HG03103 (cell line): ENCODE results near the gene BCR.
"Not testable (repeated sequence)": the region's sequence is repeated elsewhere in the genome, so short reads cannot be mapped to it uniquely, and the experiment has no call there.

Source experiments
- ATAC-seq: cut with Tn5 transposase; IDR thresholded peaks from one replicate; pipeline ENCODE4 v1.9.1; 2021; ENCODE audit warnings: low read depth; ENCODE audit not compliant: unreplicated experiment

The BCR gene

GRCh38 chr22:23353696-23354095 lies 173.4 kb downstream of the BCR start:
- ATAC-seq = no peak

GRCh38 chr22:23356094-23356493 lies 175.8 kb downstream of the BCR start:
- no peak for ATAC-seq

GRCh38 chr22:23357053-23357452 lies 176.7 kb downstream of the BCR start:
- no peak for ATAC-seq

GRCh38 chr22:23359583-23360123 lies 179.3 kb downstream of the BCR start:
- ATAC-seq = no peak

- ATAC-seq = no peak
These were observed 181.4 kb downstream of the BCR start for GRCh38 chr22:23361676-23362075.

- no peak for ATAC-seq
These were observed 183.4 kb downstream of the BCR start for GRCh38 chr22:23363683-23364082.

- no peak for ATAC-seq
These were observed 184.1 kb downstream of the BCR start for GRCh38 chr22:23364389-23364788.

- ATAC-seq = no peak
These were observed 185.2 kb downstream of the BCR start for GRCh38 chr22:23365524-23365923.

GRCh38 chr22:23365961-23366360 lies 185.7 kb downstream of the BCR start:
- no peak for ATAC-seq

- ATAC-seq = not testable (repeated sequence)
These were observed 186.9 kb downstream of the BCR start for GRCh38 chr22:23367196-23367595.
